Upper lobe of left lung (tissue), 6 donors: ENCODE data around the gene TXNRD2. TPM values are rescaled to one million over a fixed set of nuclear protein-coding genes. Genes with fewer than 3 reads are reported as not detected.
"Not testable (repeated sequence)": the region's sequence is repeated elsewhere in the genome, so short reads cannot be mapped to it uniquely, and the experiment has no call there.

Source experiments
- ATAC-seq, 2 donors: fragments of 200-7000 bp; cut with Tn5 transposase; one replicate each; pipeline ENCODE4 v1.9.1; 2022; ENCODE audit warnings: mild to moderate bottlenecking in 2 of 2, moderate library complexity in 2 of 2; ENCODE audit not compliant: low FRiP score in 2 of 2
- DNase-seq, 2 donors: peaks; one replicate each; pipeline ENCODE4 v3.0.0-alpha.2; 2019 to 2020
- H3K27ac ChIP-seq, 4 donors: fragments of 200-600 bp; sonication (generic); one replicate each; pipeline ENCODE4 v1.5.1; 2016 to 2019
- H3K27me3 ChIP-seq, 4 donors: fragments of 200-600 bp; sonication (generic); one replicate each; pipeline ENCODE4 v1.5.1; 2017 to 2019
- H3K36me3 ChIP-seq, 4 donors: fragments of 200-600 bp; sonication (generic); one replicate each; pipeline ENCODE4 v1.5.1; 2016 to 2019
- H3K4me1 ChIP-seq, 4 donors: fragments of 200-600 bp; sonication (generic); one replicate each; pipeline ENCODE4 v1.5.1; 2018 to 2019
- H3K4me3 ChIP-seq, 4 donors: fragments of 200-600 bp; sonication (generic); one replicate each; pipeline ENCODE4 v1.5.1; 2017 to 2019; ENCODE audit warnings: mild to moderate bottlenecking in 2 of 4, moderate library complexity in 1 of 4
- H3K9me3 ChIP-seq, 4 donors: fragments of 200-600 bp; sonication (generic); one replicate each; pipeline ENCODE4 v1.5.1; 2018 to 2019
- EP300 ChIP-seq, 4 donors: sonication (generic); formaldehyde crosslinking; IDR thresholded peaks; one replicate each; pipeline ENCODE4 v1.5.1; 2017; ENCODE audit warnings: antibody characterized with exemption in 4 of 4, control low read depth in 2 of 4
- POLR2A ChIP-seq, 4 donors: fragments of 450-650 bp; IDR thresholded peaks; one replicate each; pipeline ENCODE4 v1.5.1; 2016 to 2017; ENCODE audit warnings: antibody characterized with exemption in 4 of 4, mild to moderate bottlenecking in 2 of 4
- POLR2AphosphoS5 ChIP-seq, 2 donors: sonication (generic); formaldehyde crosslinking; IDR thresholded peaks; one replicate each; pipeline ENCODE4 v1.5.1; 2017; ENCODE audit warnings: antibody characterized with exemption in 2 of 2
- WGBS, 2 donors: methylation state at CpG; one replicate each; pipeline ENCODE4 v1.1.5; 2017 to 2018; 5-methylcytosine and 5-hydroxymethylcytosine counted together
- total RNA-seq, 6 donors: library from RNA; depleted of rRNA in 4 of 6; stranded (reverse); fragments of >200 nt in 4 of 6; gene quantifications; one replicate each; pipeline versions ENCODE4 v1.1.0 to v1.2.1, GENCODE V29; 2016 to 2021
- TF ChIP-seq, protein P1 (sequence below), 6 experiments: fragments of 450-650 bp in 4 of 6; fragments of 200-600 bp in 2 of 6; sonication (generic) in 2 of 6; IDR thresholded peaks; one replicate each; pipeline ENCODE4 v1.5.1; 2016 to 2019; ENCODE audit warnings: antibody characterized with exemption in 6 of 6
- donor health status: DM: no; HTN: no; CAD: no; lungs with moderate emphysema.
- donor health status: DM: no; HTN: yes; CAD: no; lungs with severe emphysema.

Gene TXNRD2
- total RNA-seq, 6 donors from 2014 or later: 29.6 to 78.6 (median 49.3) TPM

DNA sequence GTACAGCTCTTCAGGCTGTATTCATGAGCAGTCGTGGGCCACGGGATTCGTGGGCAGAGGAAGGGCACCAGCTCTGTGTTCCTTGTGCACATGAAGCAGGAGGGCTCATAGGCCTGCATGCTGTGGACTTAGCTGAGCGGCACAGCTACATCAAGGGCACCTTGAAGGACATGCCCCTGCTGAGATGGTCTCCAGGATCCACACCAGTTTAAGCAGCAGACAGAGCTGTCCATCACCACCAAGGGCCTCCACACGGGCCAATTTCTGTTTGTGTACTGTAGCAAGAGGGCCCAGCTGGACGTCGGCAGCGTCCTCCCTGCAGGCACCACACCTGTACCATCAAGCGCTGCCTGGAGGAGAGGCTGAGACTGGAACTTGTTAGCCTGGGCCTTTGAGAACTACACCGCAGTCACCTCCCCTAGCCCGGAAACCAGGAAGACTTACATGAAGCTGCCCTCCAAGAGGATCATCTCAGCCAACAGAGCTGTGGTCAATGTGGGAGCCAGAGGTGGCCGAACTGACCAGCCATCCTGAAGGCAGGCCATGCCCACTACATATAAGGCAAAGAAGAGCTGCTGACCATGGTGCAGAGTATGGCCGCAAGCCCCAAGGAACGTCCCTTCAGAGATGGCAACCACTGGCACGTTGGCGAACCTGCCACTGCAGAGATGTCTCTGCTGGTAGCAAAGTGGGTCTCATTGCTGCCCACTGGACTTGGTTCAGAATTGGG lies 54.2 kb downstream of the TXNRD2 start:
- ATAC-seq: peak in 1 of 2 donors; percentile 1
- Histone ChIP-seq H3K4me1 (peaks cover 26 to 50% (median 31%) of the 10 kb centered on the region in 4 donors), H3K27me3 (no peaks in the 10 kb centered on the region), H3K36me3 (peaks cover 0 to 8% (median 6%) of the 10 kb centered on the region in 4 donors), H3K9me3 (no peaks in the 10 kb centered on the region), H3K27ac (peak overlapping the region; percentile 52 to 73 (median 68)), H3K4me3 (no peak overlapping the region)
- TF ChIP-seq POLR2AphosphoS5 (IDR thresholded peaks at IDR 0.05): no peak
- DNase-seq: no peak
- 67 to 79% methylated on average over 11 to 16 of the region's 16 CpGs for WGBS, 2 donors

DNA sequence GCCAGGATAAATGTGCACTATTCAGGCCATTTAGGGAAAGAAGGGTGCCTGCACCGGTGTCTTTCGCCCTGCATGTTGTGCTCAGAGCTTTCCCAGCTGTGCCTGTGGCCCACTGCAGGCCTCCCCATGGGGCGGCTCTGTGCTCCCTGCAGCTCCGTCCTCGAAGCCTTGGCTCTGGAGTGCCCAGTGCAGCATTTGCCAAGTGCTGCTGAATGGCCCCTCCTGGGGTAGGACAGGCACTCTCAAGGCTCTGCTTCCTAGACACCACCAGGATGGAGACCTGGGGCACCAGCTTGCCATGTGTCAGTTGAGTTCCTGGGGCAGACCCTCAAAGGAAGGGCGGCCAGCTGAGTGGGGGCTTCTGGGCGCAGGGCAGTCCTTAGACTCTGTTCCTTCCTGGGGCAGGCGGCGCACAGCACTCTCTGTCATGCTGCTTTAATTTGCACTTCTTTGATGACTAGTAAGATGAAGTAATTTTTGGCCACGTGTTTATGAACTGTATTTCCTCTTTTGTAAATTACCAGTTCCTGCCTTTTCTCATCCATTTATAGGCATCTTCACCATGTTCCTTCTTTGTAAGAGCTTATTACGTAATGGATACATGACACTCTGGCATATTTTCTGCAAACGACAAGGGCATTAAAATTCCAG lies 54.9 kb downstream of the TXNRD2 start:
- Histone ChIP-seq H3K9me3 (no peaks in the 10 kb centered on the region), H3K36me3 (peaks cover 0 to 6% (median 3%) of the 10 kb centered on the region in 4 donors), H3K4me1 (peaks cover 28 to 50% (median 30%) of the 10 kb centered on the region in 4 donors), H3K27me3 (no peaks in the 10 kb centered on the region), H3K4me3 (no peak overlapping the region), H3K27ac (peak overlapping the region; percentile 52 to 76 (median 72))
- 36 to 50% methylated on average over 7 to 12 of the region's 12 CpGs for WGBS, 2 donors
- peak in 1 of 2 donors; percentile 30 for TF ChIP-seq POLR2AphosphoS5 (IDR thresholded peaks at IDR 0.05)
- TF ChIP-seq POLR2A (IDR thresholded peaks at IDR 0.05): no peak
- ATAC-seq (peak; percentile 52 to 83), DNase-seq (peak in 1 of 2 donors; percentile 60)

GRCh38 chr22:19885841-19886592 lies 55.6 kb downstream of the TXNRD2 start:
- peak overlapping the region in 3 of 4 donors; percentile 63 to 76 (median 71) for H3K27ac ChIP-seq
- peaks cover 0 to 6% (median 3%) of the 10 kb centered on the region in 4 donors for H3K36me3 ChIP-seq
- H3K4me1 ChIP-seq: peaks cover 26 to 50% (median 28%) of the 10 kb centered on the region in 4 donors
- DNase-seq (no peak), ATAC-seq (no peak)
- no peak overlapping the region for H3K4me3 ChIP-seq
- H3K9me3 ChIP-seq: no peaks in the 10 kb centered on the region
- TF ChIP-seq EP300 (IDR thresholded peaks at IDR 0.05): no peak
- TF ChIP-seq POLR2AphosphoS5 (IDR thresholded peaks at IDR 0.05): no peak
- TF ChIP-seq, protein P1, sequence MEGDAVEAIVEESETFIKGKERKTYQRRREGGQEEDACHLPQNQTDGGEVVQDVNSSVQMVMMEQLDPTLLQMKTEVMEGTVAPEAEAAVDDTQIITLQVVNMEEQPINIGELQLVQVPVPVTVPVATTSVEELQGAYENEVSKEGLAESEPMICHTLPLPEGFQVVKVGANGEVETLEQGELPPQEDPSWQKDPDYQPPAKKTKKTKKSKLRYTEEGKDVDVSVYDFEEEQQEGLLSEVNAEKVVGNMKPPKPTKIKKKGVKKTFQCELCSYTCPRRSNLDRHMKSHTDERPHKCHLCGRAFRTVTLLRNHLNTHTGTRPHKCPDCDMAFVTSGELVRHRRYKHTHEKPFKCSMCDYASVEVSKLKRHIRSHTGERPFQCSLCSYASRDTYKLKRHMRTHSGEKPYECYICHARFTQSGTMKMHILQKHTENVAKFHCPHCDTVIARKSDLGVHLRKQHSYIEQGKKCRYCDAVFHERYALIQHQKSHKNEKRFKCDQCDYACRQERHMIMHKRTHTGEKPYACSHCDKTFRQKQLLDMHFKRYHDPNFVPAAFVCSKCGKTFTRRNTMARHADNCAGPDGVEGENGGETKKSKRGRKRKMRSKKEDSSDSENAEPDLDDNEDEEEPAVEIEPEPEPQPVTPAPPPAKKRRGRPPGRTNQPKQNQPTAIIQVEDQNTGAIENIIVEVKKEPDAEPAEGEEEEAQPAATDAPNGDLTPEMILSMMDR (IDR thresholded peaks at IDR 0.05): no peak
- TF ChIP-seq POLR2A (IDR thresholded peaks at IDR 0.05): no peak
- no peaks in the 10 kb centered on the region for H3K27me3 ChIP-seq
- 79 to 82% methylated on average over 11 to 12 of the region's 15 CpGs for WGBS, 2 donors

- Histone ChIP-seq H3K4me3 (no peak overlapping the region), H3K4me1 (peaks cover 32 to 58% (median 32%) of the 10 kb centered on the region in 4 donors), H3K27ac (no peak overlapping the region), H3K27me3 (no peaks in the 10 kb centered on the region), H3K9me3 (no peaks in the 10 kb centered on the region), H3K36me3 (peaks cover 0 to 6% (median 3%) of the 10 kb centered on the region in 4 donors)
- TF ChIP-seq EP300 (IDR thresholded peaks at IDR 0.05): no peak
- TF ChIP-seq POLR2AphosphoS5 (IDR thresholded peaks at IDR 0.05): no peak
- TF ChIP-seq POLR2A (IDR thresholded peaks at IDR 0.05): no peak
- TF ChIP-seq, protein P1 (IDR thresholded peaks at IDR 0.05): no peak
- ATAC-seq (no peak), DNase-seq (peak in 1 of 2 donors; percentile 62)
- WGBS, 2 donors: 92 to 93% methylated on average over 16 to 24 of the region's 26 CpGs
These were observed 56.5 kb downstream of the TXNRD2 start for GRCh38 chr22:19884954-19885751.

DNA sequence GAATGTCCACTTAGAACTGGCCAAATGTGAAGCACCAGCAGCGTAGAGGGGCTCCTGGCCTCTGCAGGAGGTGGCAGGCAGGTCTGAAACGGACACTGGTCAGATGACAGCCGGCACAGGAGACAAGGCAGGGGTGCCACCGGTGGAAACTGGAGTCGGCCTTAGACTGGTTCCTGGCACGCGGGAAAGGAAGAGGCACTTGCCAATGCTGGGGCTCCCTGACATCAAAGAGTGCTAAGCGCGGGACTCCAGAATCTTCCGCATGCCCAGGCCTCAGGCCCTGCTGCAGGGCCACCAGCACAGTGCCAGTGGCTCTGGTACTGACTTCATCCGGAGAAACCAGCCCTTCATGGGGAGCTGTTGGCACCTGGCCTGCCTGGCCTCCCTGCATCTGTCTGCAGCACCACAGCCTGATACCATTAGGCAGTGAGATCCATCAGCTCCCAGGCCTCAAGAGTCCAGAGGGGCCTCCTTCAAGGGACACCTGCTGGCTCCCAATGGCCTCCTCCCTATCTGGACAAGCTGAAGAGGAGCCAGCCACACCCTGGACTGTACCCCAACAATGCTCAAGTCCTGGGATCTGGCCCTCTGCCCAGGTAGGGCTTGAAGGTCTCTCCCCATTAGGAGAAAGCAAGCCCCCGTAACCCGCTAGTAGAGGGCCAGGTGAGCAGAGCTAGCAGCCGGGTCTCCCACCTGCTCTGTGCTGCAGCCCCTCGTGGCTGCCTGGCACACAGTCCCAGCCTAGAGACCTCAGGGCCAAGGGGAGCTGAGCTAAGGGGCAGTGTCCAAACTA lies 57.3 kb downstream of the TXNRD2 start:
- Histone ChIP-seq H3K9me3 (no peaks in the 10 kb centered on the region), H3K27me3 (no peaks in the 10 kb centered on the region), H3K27ac (no peak overlapping the region), H3K4me3 (no peak overlapping the region), H3K36me3 (peaks cover 0 to 9% (median 3%) of the 10 kb centered on the region in 4 donors), H3K4me1 (peaks cover 32 to 59% (median 32%) of the 10 kb centered on the region in 4 donors)
- ATAC-seq (no peak), DNase-seq (no peak)
- no peak for TF ChIP-seq POLR2A (IDR thresholded peaks at IDR 0.05)
- no peak for TF ChIP-seq EP300 (IDR thresholded peaks at IDR 0.05)
- 90 to 95% methylated on average over 10 to 13 of the region's 15 CpGs for WGBS, 2 donors

DNA sequence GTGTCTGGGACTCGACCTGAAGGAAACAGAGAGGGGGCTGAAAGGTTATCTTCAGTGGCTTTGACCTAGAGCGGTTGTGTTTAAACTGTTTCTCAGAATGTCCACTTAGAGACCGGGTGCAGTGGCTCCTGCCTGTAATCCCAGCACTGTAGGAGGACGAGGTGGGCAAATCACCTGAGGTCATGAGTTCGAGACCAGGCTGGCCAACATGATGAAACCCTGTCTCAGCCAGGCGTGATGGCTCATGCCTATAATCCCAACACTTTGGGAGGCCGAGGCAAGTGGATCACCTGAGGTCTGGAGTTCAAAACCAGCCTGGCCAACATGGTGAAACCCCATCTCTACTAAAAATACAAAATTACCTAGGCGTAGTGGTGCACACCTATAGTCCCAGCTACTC lies 58.2 kb downstream of the TXNRD2 start:
- DNase-seq, H3K9me3 ChIP-seq, H3K27ac ChIP-seq, ATAC-seq, H3K4me3 ChIP-seq, H3K36me3 ChIP-seq, H3K27me3 ChIP-seq: not testable (repeated sequence)
- WGBS, 2 donors: 90 to 93% methylated on average over 6 to 8 of the region's 8 CpGs
- H3K4me1 ChIP-seq: peaks cover 32 to 59% (median 32%) of the 10 kb centered on the region in 4 donors
